LoVo (cell line): ENCODE results near the gene PCBP3.
"Not testable (repeated sequence)": the region's sequence is repeated elsewhere in the genome, so short reads cannot be mapped to it uniquely, and the experiment has no call there.

Experiments used
- DNase-seq: peaks from one replicate; pipeline ENCODE4 v3.0.0-alpha.2; 2016; ENCODE audit warnings: low spot score

Gene PCBP3

DNA sequence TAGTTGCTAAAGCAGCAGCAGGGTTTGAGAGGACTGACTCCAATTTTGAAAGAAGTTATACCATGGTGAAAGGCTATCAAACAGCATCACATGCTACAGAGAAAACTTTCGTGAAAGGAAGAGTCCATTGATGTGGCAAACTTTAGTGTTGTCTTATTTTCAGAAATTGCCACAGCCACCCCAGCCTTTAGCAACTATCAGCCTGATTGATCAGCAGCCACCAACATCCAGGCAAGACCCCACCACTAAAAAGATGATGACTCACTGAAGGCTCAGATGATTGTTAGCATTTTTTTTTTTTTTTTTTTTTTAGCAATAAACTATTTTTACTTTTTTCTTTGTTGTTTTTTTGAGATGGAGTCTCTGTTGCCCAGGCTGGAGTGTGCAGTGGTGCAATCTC is 35.3 kb downstream of the PCBP3 start:
- DNase-seq, result not testable (repeated sequence)

DNA sequence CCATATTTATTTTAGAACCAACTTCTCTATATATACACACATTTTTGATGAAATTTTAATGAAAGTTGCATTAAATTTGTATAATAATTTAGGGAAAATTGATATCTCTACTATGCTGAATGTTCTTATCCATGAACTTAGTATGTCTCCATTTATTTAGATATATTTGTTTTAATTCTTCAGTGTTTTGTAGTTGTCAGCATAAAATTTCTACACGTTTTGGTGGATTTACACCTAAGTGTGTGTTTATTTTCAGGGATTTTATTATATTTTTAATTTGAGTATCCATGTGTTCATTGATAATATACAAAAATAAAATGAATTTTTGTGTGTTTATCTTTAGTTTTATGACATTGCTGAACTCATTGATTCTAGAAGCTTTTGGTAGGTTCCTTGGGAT is 36.7 kb downstream of the PCBP3 start:
- DNase-seq, result no peak

- DNase-seq, result no peak
Observed at GRCh38 chr21:45695086-45695485, 51.6 kb downstream of the PCBP3 start.

GRCh38 chr21:45698493-45699184 is 55.1 kb downstream of the PCBP3 start:
- peak; percentile 28 for DNase-seq

DNA sequence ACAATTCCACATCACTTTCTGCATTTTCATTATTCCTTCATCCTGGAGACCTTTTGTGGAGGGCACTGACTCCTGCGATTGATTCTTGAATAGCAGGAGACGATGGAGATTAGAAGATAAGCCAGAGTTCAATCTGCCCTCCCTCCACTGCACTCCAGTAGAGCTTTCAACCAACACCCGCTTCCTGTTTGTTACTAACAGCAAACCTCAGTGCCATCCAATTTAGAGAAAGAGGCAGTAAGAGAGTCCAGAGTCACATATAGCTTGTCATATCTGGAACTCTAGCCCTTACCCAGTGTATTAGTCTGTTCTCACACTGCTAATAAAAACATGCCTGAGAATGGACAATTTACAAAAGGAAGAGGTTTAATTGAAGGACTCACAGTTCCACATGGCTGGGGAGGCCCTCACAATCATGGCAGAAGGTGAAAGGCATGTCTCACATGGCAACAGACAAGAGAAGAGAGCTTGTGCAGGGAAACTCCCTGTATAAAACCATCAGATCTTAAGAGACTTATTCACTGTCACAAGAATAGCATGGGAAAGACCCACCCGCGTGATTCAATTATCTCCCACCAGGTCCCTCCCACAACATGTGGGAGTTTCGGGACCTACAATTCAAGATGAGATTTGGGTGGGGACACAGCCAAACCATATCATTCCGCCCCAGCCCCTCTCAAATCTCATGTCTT is 55.9 kb downstream of the PCBP3 start:
- DNase-seq, result no peak

DNA sequence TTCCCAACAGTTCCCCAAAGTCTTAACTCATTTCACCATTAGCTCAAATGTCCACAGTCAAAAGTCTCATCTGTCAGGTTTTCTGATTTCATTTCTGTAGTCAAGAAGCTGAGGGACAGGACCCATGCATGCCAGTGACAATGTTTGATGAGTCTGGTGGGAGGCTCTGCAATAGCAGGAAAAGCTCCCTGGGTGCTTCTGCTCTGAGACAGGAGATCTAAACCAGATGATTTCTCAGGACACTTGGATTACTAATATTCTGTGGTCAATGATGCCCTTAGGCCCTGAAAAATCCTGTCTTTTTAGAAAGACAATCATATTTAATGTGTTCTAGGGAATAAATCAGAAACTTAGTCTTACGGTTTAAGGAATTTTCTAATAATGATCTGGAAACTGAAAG is 56.4 kb downstream of the PCBP3 start:
- no peak for DNase-seq

- DNase-seq, result no peak
Observed at GRCh38 chr21:45700461-45700860, 56.9 kb downstream of the PCBP3 start.

DNA sequence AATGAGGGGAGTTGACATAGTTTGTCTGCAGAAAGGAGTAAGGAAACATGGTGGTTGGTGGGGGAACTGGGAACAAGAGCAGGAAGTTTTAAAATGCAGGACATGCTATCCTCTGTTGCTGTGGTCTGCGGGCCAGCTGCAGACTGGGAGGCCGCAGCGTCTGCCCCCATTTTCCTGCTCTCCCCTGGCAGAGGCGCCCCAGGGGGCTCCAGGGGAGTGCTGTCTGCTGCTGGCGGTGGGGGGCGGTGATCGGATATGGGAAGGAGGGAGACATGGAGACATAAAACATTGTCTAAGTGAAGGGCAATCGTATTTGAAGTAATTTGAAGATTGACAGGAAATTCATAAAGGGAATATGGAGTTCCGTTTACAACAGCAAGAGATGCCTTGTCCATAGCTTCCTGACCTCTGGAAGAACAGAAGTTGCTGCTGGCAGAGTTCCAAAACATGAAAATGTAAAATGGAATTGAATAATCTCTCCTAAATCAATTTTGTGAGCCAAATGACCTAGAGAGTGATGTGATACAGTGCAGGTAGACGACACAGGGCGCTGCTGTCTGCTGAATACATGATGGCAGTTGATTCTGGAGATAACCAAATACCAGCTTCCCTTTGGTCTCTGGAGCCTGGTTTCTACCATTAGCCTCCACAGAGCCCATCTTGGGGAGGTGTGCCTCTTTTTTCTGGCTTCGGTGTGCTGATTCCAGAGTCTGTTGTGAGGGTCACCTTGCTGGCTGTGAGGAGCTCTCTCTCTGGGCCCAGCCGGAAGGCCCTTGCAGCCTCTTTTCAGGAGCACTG is 61.0 kb downstream of the PCBP3 start:
- no peak for DNase-seq

DNA sequence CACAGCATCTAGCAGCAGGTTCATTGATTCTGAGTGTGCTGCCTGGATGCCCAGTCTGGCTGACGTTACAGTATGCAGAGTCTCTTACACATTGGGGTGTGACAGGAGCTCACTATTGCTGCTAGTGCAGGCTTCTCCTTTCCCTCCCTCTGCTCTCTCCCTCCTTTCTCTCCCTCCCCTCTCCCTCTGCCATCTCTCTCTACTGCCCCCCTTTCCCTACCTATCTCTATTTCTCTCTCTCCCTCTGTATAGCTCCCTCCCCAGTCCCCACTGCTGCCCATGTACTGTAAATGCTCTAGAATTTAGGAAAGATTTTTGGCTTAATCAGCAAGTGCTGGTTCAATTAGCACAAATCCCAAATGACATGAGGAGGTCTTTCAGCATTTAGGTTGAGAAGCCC is 62.8 kb downstream of the PCBP3 start:
- DNase-seq, result no peak

- DNase-seq, result no peak
Observed at GRCh38 chr21:45709173-45709572, 65.6 kb downstream of the PCBP3 start.

DNA sequence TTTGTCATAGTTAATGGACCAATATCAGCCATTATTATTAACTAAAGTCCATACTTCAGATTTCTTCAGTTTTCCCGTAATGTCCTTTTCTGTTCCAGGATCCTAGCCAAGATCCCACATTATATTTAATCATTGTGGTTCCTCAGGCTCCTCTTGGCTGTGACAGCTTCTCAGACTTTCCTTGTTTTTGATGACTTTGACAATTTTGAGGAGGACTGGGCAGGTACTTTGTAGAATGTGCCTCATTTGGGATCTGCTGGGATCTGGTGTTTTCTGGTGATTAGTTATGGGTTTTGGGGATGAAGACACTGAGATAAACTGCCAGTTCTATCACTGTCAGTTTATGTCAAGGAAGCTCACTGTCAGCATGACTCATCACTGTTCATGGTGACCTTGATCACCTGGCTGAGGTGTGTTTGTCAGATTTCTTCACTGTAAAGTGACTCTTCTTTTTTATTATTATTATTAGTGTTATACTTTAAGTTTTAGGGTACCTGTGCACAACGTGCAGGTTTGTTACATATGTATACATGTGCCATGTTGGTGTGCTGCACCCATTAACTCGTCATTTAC is 66.3 kb downstream of the PCBP3 start:
- no peak for DNase-seq

DNA sequence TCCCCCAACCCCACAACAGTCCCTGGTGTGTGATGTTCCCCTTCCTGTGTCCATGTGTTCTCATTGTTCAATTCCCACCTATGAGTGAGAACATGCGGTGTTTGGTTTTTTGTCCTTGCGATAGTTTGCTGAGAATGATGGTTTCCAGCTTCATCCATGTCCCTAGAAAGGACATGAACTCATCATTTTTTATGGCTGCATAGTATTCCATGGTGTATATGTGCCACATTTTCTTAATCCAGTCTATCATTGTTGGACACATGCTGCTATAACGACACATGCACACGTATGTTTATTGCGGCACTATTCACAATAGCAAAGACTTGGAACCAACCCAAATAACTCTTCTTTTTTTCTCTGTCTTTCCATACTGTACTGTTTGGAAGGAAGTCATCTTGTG is 66.8 kb downstream of the PCBP3 start:
- DNase-seq, result not testable (repeated sequence)

DNA sequence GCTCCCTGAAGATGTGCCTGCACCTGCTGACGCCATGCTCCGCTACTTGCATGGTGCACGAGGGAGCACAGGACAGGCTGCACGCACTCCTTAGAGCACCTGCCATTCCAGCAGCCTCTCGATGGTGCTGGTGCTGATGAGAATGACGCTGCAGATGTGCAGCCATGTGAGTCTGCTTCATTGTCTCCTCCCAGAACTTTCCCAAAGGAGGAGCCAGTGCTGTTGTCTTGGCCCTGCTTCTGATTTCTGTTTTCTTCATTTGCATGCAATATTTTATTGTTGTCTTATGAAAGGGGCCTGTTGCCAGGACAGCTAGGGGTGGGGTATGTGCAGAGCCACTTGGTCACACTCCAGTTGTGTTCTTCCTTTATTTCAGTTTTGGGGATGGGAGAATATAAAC is 70.1 kb downstream of the PCBP3 start:
- DNase-seq, result no peak

DNA sequence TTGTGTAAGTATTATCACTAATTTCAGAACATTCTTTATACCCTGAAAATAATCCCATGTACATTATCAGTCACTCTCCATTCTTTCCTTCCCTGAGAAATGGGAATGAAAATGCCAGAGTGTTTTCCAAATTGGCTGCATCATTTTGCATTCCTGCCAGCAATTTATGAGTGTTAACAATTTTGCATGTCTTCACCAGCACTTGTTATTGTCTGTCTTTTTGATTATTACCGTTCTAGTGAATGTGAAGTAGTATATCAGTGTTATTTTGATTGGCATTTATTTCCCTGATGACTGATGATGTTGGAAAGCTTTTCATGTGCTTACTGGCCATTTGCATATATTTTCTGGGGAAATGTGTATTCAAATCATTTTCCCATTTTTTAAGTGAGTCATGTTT is 71.9 kb downstream of the PCBP3 start:
- DNase-seq, result no peak

DNA sequence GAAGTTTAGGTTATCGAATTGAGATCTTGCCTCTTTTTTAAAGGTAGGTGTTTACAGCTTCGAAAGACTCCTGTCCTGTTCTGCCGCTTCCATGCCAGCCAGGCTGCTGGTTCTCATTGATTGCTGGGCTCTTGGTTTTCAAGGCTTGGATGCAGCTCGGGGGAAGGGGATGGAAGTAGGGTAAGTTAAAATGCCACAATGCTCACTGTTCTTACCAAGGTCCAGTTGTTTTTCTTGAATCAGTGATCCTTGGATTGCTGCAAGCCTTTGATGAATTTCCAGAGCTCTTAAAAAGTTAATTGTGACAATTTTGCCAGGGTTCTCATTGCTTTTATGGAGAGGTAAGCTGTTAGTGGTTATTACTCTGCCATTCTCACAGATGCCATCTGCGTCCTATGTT is 74.9 kb downstream of the PCBP3 start:
- DNase-seq, result no peak

- DNase-seq, result no peak
Observed at GRCh38 chr21:45719177-45719802, 75.8 kb downstream of the PCBP3 start.

DNA sequence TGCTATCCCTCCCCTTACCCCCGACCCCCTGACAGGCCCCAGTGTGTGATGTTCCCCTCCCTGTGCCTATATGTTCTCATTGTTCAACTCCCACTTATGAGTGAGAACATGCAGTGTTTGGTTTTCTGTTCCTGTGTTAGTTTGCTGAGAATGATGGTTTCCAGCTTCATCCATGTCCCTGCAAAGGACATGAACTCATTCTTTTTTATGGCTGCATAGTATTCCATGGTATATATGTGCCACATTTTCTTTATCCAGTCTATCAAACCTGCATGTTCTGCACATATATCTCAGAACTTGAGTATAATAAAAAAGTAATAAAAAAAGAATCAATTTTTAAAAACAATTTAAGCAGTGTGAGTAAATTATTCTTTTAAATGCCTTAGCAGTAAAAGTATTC is 76.7 kb downstream of the PCBP3 start:
- not testable (repeated sequence) for DNase-seq

- no peak for DNase-seq
Observed at GRCh38 chr21:45721671-45722070, 78.1 kb downstream of the PCBP3 start.

- no peak for DNase-seq
Observed at GRCh38 chr21:45723049-45723958, 79.8 kb downstream of the PCBP3 start.

GRCh38 chr21:45724345-45724961 is 80.9 kb downstream of the PCBP3 start:
- DNase-seq, result no peak
